OCI-LY3 (cell line): ENCODE measurements around the gene WAC.

Source experiments
- CTCF ChIP-seq: fragments of 200-600, 300-600 bp; sonication (generic); IDR thresholded peaks from 2 replicates; pipeline ENCODE4 v1.5.1; 2014; ENCODE audit warnings: antibody characterized with exemption, low read length, low read depth
- EZH2phosphoT487 ChIP-seq: fragments of 200-600 bp; shearing (Covaris generic); IDR thresholded peaks from 2 replicates; pipeline ENCODE4 v1.6.1; 2018; ENCODE audit warnings: antibody characterized with exemption, mixed run types, low read depth

GRCh38 chr10:28637346-28637745 lies 104.4 kb downstream of the WAC start:
- TF ChIP-seq CTCF = no peak
- TF ChIP-seq EZH2phosphoT487 = no peak
